ENCODE results near the gene DBF4. TPM values are rescaled to one million over a fixed set of nuclear protein-coding genes. Genes with fewer than 3 reads are reported as not detected.
"Not testable (repeated sequence)": the region's sequence is repeated elsewhere in the genome, so short reads cannot be mapped to it uniquely, and the experiment has no call there.

The DBF4 gene
- total RNA-seq, 1 donor from 2014 or later, result 148 TPM

DNA sequence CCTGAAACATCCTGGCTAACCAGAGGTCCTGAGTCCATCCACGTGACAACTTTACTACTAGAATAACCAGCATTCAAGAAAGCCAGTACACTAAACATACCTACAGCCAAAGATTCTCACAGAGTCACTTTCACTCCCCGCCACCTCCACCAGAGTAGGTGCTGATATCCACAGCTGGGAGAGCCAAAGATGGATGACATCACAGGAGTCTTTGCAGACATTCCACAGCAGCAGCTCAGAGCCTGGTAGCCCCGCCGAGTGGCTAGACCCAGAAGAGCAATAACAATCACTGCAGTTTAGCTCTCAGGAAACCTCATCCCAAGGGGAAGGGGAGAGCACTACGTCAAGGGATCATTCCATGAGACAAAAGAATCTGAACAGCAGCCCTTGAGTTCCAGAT lies 44.3 kb downstream of the DBF4 start:
- no peaks in the 10 kb centered on the region for H3K4me1 Mint-ChIP-seq
- DNase-seq (ENCODE audit: low spot score), result no peak
- Histone ChIP-seq H3K9me3 (ENCODE audit: low read depth) (no peaks in the 10 kb centered on the region), H3K27me3 (no peaks in the 10 kb centered on the region), H3K79me2 (ENCODE audit: low read depth) (no peaks in the 10 kb centered on the region), H3K27ac (no peak overlapping the region), H3F3A (ENCODE audit: low read depth) (no peaks in the 10 kb centered on the region), H3K9ac (no peak overlapping the region), H3K4me1 (no peaks in the 10 kb centered on the region), H4K20me1 (ENCODE audit: low read depth) (no peaks in the 10 kb centered on the region), H3K4me3 (no peak overlapping the region), H2AFZ (replicated peaks) (peak overlapping the region; percentile 50), H3K4me2 (no peak overlapping the region), H3K36me3 (no peaks in the 10 kb centered on the region)
- no peaks in the 10 kb centered on the region for H3K9me3 Mint-ChIP-seq
- no peak overlapping the region for H3K27ac Mint-ChIP-seq
- TF ChIP-seq, protein P1, sequence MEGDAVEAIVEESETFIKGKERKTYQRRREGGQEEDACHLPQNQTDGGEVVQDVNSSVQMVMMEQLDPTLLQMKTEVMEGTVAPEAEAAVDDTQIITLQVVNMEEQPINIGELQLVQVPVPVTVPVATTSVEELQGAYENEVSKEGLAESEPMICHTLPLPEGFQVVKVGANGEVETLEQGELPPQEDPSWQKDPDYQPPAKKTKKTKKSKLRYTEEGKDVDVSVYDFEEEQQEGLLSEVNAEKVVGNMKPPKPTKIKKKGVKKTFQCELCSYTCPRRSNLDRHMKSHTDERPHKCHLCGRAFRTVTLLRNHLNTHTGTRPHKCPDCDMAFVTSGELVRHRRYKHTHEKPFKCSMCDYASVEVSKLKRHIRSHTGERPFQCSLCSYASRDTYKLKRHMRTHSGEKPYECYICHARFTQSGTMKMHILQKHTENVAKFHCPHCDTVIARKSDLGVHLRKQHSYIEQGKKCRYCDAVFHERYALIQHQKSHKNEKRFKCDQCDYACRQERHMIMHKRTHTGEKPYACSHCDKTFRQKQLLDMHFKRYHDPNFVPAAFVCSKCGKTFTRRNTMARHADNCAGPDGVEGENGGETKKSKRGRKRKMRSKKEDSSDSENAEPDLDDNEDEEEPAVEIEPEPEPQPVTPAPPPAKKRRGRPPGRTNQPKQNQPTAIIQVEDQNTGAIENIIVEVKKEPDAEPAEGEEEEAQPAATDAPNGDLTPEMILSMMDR (IDR thresholded peaks at IDR 0.05), result no peak
- no peak for TF ChIP-seq EZH2phosphoT487 (IDR thresholded peaks at IDR 0.05)
- no peaks in the 10 kb centered on the region for H3K36me3 Mint-ChIP-seq
- no peaks in the 10 kb centered on the region for H3K27me3 Mint-ChIP-seq (ENCODE audit: insufficient read depth, low read depth)
- H3K4me3 Mint-ChIP-seq, result no peak overlapping the region

DNA sequence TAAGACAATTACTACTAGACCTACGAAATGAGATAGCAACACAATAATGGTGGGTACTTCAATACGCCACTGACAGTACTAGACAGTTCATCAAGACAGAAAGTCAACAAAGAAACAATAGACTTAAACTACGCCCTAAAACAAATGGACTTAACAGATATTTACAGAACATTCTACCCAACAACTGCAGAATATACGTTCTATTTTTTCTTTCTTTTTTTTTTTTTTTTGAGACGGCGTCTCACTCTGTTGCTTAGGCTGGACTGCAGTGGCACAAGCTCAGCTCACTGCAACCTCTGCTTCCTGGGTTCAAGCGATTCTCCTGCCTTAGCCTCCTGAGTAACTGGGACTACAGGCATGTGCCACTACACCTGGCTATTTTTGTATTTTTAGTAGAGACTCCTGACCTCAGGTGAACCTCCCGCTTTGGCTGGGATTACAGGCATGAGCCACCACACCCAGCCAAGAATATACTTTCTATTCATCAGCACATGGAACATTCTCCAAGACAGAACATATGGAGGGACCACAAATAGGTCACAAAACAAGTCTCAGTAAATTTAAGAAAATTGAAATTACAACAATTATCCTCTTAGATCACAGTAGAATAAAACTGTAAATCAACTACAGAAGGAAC lies 46.6 kb downstream of the DBF4 start:
- H3K27me3 ChIP-seq; H3K4me1 Mint-ChIP-seq; H3K36me3 Mint-ChIP-seq; H3K79me2 ChIP-seq (ENCODE audit: low read depth); H3K9me3 ChIP-seq (ENCODE audit: low read depth); H3F3A ChIP-seq (ENCODE audit: low read depth); H3K9ac ChIP-seq; H3K9me3 Mint-ChIP-seq; H3K27ac Mint-ChIP-seq; H4K20me1 ChIP-seq (ENCODE audit: low read depth); H2AFZ ChIP-seq (replicated peaks); H3K27ac ChIP-seq; H3K4me3 Mint-ChIP-seq; H3K4me2 ChIP-seq; DNase-seq (ENCODE audit: low spot score); H3K4me1 ChIP-seq; H3K27me3 Mint-ChIP-seq (ENCODE audit: insufficient read depth, low read depth); H3K36me3 ChIP-seq; H3K4me3 ChIP-seq: not testable (repeated sequence)

DNA sequence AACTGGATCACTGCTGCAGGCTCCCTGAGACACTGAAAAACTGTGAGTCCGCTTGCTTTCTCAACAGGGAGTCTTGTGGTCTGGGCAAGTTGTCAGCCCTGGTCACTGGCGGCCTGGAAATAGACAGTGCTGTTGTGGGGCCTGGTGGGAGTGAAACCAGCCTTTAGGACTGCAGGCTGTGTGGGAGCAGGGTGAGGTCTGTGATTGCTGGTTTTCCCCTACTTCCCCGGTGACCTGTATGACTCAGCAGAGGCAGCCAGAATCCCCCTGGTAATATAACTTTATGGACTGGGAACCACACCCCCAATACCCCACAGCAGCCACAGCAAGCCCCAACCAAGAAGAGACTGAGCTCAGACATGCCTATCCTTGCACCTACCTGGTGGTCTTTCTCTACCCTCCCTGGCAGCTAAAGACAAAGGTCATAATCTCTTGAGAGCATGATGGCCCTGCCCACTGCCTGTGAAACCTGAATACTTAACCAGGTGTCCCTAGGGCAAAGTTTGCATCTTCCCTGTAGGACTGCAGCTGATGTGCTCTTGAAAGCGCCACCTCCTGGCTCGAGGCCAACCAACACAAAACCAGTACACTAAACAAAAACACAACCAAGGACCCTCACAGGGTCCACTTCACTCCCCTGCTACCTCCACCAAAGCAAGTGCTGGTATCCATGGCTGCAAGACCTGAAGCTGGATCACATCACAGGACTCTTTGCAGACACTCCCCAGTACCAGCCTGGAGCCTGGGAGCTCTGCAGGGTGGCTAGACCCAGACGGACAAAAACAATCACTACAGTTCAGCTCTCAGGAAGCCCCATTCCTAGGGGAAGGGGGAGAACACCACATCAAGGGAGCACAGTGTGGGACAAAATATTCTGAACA lies 50.5 kb downstream of the DBF4 start:
- H3K27ac ChIP-seq, result no peak overlapping the region
- H3F3A ChIP-seq (ENCODE audit: low read depth), result no peaks in the 10 kb centered on the region
- H2AFZ ChIP-seq (replicated peaks), result peak overlapping the region; percentile 55
- H3K4me1 Mint-ChIP-seq, result peaks cover 7% of the 10 kb centered on the region
- TF ChIP-seq EZH2 (IDR thresholded peaks at IDR 0.05), result no peak
- TF ChIP-seq, protein P1 (IDR thresholded peaks at IDR 0.05), result peak; percentile 56
- H3K36me3 Mint-ChIP-seq, result no peaks in the 10 kb centered on the region
- no peaks in the 10 kb centered on the region for H4K20me1 ChIP-seq (ENCODE audit: low read depth)
- no peak overlapping the region for H3K4me3 ChIP-seq
- no peak overlapping the region for H3K9ac ChIP-seq
- peaks cover 7% of the 10 kb centered on the region for H3K4me1 ChIP-seq
- peaks cover 2% of the 10 kb centered on the region for H3K27me3 Mint-ChIP-seq (ENCODE audit: insufficient read depth, low read depth)
- no peaks in the 10 kb centered on the region for H3K27me3 ChIP-seq
- H3K4me3 Mint-ChIP-seq, result no peak overlapping the region
- no peaks in the 10 kb centered on the region for H3K9me3 Mint-ChIP-seq
- H3K4me2 ChIP-seq, result peak overlapping the region; percentile 0
- peak; percentile 43 for DNase-seq (ENCODE audit: low spot score)
- H3K27ac Mint-ChIP-seq, result no peak overlapping the region
- no peaks in the 10 kb centered on the region for H3K36me3 ChIP-seq
- no peaks in the 10 kb centered on the region for H3K79me2 ChIP-seq (ENCODE audit: low read depth)
- H3K9me3 ChIP-seq (ENCODE audit: low read depth), result no peaks in the 10 kb centered on the region

DNA sequence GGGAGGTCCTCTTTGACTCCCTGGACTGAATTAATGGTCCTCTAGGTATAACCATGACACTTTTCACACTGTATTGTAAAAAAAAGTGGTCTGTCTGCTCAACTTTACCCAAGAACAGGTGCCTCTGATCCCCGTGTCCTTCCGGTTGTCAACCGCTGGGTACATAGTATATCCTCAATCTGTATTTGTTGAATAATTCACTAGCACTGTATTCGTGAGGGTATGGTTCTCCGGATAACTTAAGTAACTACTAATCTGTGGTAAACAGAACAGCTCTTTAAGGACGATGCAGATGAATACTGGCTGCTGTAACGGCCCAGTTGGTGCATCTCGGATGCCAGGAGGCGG lies 57.3 kb downstream of the DBF4 start:
- no peak for DNase-seq (ENCODE audit: low spot score)
- H3K9me3 Mint-ChIP-seq, result no peaks in the 10 kb centered on the region

More for the DNA sequence above, 57.3 kb downstream of the DBF4 start:
- Histone ChIP-seq H3K79me2 (ENCODE audit: low read depth) (no peaks in the 10 kb centered on the region), H3K4me2 (peak overlapping the region; percentile 95), H3K4me1 (no peaks in the 10 kb centered on the region), H3K36me3 (no peaks in the 10 kb centered on the region), H3K4me3 (peak overlapping the region; percentile 70), H3F3A (ENCODE audit: low read depth) (peaks cover 10% of the 10 kb centered on the region), H3K27me3 (peaks cover 21% of the 10 kb centered on the region), H2AFZ (replicated peaks) (peak overlapping the region; percentile 91), H3K9ac (no peak overlapping the region), H3K27ac (no peak overlapping the region), H4K20me1 (ENCODE audit: low read depth) (no peaks in the 10 kb centered on the region), H3K9me3 (ENCODE audit: low read depth) (no peaks in the 10 kb centered on the region)
- Mint-ChIP-seq H3K4me1 (peaks cover 7% of the 10 kb centered on the region), H3K27me3 (ENCODE audit: insufficient read depth, low read depth) (peaks cover 3% of the 10 kb centered on the region), H3K4me3 (peak overlapping the region; percentile 95), H3K27ac (no peak overlapping the region), H3K36me3 (peaks cover 5% of the 10 kb centered on the region)
- TF ChIP-seq, protein P1 (IDR thresholded peaks at IDR 0.05), result no peak
- TF ChIP-seq EZH2phosphoT487 (IDR thresholded peaks at IDR 0.05), result no peak
- no peak for TF ChIP-seq EZH2 (IDR thresholded peaks at IDR 0.05)

Measured in neural progenitor cell (in vitro differentiated cells).